GM20431 (cell line): ENCODE data around the gene U2SURP.
"Not testable (repeated sequence)": the region's sequence is repeated elsewhere in the genome, so short reads cannot be mapped to it uniquely, and the experiment has no call there.

Experiments used
- in situ Hi-C: fragments of 300-500 bp; cut with MseI, MboI; formaldehyde crosslinking; loops from one replicate; pipeline ENCODE4 v1.15.0; 2020; ENCODE audit warnings: low sequenced_read_pairs; ENCODE audit not compliant: unreplicated experiment

Gene U2SURP

DNA sequence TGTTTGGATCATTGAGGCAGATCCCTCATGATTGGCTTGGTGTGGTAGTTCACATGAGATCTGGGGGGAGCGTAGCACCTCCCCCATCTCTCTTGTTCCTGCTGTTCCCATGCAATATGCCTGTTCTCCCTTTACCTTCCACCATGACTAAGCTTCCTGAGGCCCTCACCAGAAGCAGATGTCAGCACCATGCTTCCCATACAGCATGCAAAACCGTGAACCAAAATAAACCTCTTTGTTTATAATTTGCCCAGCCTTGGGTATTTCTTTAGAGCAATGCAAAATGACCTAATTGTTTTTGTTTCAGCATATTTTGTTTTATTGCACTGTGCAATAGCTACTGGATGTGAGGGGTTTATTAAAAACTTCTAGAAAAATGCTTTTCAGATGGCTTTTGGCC lies 61.6 kb downstream of the U2SURP start:
- in situ Hi-C loops, result no loop called here

- in situ Hi-C loops, result no loop called here
These were observed 63.4 kb downstream of the U2SURP start for GRCh38 chr3:143064777-143065176.

DNA sequence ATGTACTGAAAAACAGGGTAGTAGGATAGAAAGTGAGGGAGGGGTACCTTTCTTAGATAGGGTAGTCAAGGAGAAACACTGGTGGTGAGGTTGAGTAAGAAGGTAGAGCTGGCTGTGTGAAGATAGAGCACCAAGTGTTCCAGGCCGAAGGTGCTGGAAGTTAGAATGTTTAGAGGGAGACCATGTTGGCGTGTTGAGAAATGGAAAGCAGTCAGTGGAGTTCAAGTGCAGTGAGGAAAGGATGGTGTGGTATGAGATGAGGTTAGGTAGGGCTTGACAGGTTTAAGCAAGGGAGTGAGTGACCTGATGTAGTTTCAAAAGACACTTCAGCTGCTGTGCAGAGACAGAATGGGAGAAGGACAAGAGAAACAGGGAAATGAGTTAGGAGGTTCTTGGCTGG lies 64.0 kb downstream of the U2SURP start:
- in situ Hi-C loops, result no loop called here

- in situ Hi-C loops, result no loop called here
These were observed 64.7 kb downstream of the U2SURP start for GRCh38 chr3:143066033-143066432.

DNA sequence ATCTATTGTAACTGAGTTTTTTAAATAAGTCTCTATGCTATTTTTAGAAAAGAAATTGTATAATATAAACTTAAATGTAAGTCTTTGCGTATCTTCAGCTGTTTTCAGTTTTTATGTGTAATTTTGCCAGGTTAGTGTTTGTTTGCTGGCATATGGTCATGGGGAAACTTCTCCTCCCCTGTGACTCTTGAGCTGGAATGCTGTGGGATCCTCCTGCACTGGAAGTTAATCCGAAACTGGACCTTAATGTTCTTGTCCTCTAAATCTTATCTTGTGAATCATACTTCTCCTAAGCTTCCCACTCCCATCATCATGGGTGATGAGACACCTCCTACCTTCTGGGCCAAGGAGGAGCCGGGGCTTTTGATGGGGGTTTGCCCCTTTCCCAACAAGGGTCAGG lies 65.8 kb downstream of the U2SURP start:
- in situ Hi-C loops, result no loop called here

DNA sequence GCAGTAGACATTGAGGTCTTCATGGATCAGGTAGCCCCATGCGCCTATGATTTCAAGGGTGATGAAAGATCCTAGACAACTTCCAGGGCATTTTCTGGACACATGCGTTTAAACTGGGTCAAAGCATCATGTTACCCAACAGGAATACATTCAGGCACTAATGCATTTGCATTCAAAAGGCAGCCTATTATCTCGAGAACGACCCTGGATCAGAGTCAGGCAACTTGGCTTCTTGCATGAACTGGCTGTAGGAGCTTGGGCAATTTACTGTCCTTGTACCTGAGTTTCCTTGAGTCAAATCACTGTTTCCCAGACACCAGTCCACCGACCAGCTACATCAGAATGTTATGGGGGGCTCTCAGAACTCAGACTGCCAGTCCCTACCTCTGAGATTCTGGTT lies 66.7 kb downstream of the U2SURP start:
- in situ Hi-C loops, result no loop called here

DNA sequence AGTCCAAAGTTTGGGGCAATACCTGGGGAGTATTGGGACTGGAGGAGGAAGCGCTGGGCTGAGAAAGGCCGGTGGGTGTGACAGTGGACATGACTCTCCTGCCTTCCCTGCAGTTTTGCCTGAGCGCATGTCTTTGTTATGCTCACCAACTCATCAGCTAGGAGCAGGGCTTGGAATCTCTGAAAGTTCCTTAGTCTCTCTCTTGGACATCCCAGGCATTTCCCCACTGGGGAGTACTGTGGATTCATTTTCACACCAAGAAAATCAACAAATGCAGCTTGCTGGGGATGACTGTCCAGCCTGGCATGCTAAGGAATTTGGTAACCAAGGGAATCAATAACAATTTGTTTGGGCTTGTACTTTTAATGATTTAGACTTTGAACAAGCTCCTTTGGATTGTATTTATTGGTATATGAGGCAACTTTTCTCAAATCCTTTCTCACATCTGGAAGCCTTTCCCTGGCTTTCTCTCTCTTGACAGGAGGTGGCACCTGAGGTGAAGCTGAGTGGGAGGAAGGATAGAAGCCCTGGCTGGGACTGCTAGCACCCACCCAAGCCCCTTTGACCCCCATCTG lies 69.7 kb downstream of the U2SURP start:
- in situ Hi-C loops, result no loop called here

GRCh38 chr3:143071776-143072175 lies 70.4 kb downstream of the U2SURP start:
- in situ Hi-C loops, result no loop called here

- in situ Hi-C loops, result not testable (repeated sequence)
These were observed 71.1 kb downstream of the U2SURP start for GRCh38 chr3:143072298-143073020.

- in situ Hi-C loops, result not testable (repeated sequence)
These were observed 72.2 kb downstream of the U2SURP start for GRCh38 chr3:143073541-143073940.

- in situ Hi-C loops, result not testable (repeated sequence)
These were observed 72.6 kb downstream of the U2SURP start for GRCh38 chr3:143073983-143074382.

DNA sequence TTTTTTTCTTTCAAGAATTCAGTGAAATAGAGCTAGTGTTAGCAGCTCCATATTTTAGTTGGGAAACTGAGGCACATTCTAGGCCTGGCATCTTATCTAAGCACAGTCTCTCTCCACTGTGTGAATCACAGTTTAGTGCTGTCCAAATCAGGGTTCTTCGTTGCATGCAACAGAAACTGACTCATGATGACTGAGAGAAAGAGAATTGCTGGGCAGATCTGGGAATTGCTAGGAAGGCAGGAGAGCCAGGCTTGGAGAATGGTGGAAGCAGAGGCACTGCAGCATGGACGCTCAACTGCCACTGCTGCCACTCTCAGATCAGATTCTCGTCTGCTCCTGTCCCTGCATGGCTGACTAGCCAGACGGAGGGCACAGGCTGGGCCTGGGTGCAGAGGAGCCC lies 77.5 kb downstream of the U2SURP start:
- in situ Hi-C loops, result no loop called here

DNA sequence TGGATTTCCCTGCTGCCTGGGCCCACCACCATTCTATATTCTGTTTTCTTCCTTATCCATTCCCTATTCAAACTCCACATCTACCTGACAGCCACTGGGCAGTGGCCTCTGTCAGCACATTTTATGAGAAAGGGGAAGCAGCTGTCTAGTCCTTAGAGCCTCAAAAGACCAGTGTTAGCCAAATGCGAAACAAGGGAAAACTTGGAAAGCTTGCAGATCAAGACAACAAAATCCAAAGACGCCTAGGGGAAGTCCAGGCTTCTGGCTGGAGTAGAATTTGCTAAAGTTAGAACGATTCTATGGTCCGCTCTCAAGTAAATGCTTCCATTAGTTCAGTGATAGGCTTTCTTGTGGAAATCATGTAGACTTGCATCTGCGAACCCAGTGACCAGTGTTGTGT lies 78.8 kb downstream of the U2SURP start:
- in situ Hi-C loops, result no loop called here

GRCh38 chr3:143081365-143081764 lies 80.0 kb downstream of the U2SURP start:
- in situ Hi-C loops, result no loop called here

DNA sequence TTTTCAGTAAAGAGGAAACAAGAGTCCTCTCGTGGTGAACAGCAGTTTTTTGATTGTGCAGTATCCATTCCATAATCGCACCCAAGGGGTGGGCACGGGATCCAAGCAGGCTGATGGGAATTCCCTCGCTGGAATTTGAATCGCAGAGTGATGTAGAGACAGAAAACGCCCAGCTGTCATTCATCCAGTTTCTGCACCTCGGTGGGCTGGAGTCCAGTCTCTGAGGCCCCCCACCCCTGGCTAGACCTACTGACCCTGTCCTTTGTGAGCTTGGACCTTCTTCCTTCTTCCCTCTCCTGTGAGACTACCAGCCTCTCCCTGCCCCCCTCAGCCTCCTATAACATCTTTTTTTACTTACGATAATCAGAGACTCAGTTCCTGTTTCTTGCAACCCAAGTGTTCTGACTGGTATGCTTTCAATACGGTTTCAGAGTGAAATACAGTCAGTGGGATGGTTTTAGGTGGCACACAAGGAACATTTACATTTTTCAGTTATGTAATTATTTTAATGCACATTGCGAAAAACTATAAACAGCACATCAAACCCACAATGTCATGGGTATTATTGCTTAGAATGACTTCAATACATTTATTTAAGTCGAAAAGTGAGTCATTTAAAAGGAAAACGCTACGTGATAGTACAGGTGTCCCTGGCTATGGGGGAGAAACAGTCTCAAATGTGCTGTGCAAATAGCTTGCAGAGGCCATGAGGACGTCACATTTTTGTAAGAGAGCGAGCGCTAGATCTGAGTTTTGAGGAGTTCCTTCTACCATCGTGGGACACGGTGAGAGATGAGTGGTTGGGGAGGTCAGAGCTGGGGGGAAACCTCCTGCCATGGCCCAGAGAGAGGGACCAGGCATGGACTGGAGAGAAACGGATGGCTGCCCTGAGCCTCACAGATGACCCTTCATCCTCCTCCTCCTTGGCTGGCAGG lies 80.7 kb downstream of the U2SURP start:
- in situ Hi-C loops, result no loop called here

DNA sequence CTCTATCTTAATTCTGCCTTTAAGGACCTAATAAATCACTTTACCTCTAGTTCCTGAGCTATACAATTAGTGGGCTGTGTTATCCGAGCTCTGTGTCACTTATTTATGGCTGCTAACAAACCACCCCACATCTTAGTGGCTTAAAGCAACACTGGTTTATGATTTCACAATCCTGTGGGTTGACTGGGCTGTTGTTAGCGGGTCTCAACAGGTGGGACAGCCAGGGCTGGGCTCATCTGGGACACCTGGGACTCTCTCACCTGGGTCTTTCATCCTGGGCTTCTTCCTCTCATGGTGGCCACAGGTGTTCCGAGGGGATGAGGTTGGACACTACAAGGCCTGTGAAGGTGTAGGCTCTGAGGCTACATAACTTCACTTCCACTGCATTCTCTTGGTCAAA lies 82.4 kb downstream of the U2SURP start:
- in situ Hi-C loops, result no loop called here

DNA sequence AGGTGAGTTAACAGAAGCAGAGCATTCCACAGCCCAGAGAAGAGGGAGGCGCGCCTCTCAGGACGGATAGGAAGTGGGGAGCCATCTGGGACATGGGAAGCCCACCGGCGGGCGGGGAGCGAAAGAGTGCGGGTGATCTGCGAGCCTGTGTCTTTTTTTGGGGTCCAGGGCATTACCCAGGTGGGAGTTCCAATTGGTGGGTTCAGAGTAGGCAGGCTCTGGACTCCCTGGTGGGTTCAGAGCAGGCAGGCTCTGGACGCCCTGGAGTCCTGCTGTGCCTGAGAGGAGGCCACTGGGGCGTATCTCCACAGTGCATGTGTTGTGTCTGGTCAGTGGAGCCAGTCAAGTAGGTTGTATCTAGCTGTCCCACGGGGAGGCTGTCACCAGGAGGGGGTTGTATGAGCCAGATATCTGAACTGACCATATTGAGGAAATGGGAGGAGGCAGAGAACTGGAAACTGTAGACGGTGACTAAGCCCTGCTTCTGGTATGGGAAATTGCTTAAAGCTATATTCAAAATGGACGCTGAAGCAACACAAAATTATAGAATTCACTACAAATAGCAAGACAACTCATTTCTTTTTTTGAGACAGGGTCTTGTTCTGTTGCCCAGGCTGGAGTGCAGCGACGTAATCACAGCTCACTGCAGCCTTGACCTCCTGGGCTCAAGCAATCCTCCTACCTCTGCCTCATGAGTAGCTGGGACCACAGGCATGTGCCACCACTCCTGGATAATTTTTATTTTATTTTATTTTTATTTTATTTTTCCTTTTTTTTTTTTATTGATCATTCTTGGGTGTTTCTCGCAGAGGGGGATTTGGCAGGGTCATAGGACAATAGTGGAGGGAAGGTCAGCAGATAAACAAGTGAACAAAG lies 83.7 kb downstream of the U2SURP start:
- in situ Hi-C loops, result no loop called here

DNA sequence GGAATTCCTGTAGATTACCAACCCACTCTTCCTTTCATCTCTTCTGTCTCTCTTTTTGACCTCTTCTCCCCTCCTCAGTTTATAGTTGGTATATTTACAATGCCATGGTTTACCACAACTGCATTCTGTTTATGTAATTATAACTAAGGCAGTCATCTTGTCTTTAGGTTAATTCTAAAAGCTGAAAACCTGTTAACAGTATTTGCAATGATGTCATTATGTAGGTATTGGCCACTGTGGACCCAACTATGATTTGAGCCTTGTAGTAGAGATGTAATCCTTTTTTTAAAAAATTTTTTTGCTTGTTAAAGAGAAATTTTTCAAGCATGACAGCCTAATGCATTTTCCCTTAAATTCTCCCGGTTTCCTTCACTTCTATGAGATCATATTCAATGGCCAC lies 87.5 kb downstream of the U2SURP start:
- in situ Hi-C loops, result no loop called here

- in situ Hi-C loops, result no loop called here
These were observed 88.6 kb downstream of the U2SURP start for GRCh38 chr3:143089965-143090364.

DNA sequence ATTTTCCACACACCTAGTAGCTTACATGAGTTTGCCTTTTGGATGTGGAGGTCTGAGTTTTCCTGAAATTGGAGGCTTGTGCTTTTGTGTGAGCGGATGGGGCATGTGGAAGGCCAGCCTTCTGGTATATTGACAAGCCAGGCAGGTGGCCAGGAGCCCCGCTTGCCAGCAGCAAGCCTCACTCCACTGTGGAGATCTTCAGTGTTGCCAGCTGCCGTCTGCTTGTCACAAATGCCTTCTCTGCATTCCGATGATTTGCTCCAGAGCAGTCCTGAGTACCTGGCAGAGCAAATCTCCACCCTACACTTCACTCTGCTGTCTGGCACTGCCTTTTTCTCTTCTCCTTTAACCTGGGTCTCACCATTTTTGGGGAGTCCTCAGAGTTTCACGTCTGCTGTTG lies 89.1 kb downstream of the U2SURP start:
- in situ Hi-C loops, result no loop called here
